HepG2 (cell line): ENCODE measurements around the gene SLC16A5. TPM values are rescaled to one million over a fixed set of nuclear protein-coding genes. Genes with fewer than 3 reads are reported as not detected.

Source experiments
- HMG20B ChIP-seq: conservative IDR thresholded peaks from 2 replicates; pipeline ENCODE4 v1.6.1; 2016; ENCODE audit warnings: missing genetic modification reagents, missing compliant biosample characterization
- HOXA3 ChIP-seq: sonication (generic); formaldehyde crosslinking; IDR thresholded peaks from 2 replicates; pipeline ENCODE4 v1.5.0; 2020; ENCODE audit warnings: missing genetic modification reagents
- IRX3 ChIP-seq: sonication (generic); formaldehyde crosslinking; IDR thresholded peaks from 2 replicates; pipeline ENCODE4 v1.8.1; 2023; ENCODE audit warnings: mild to moderate bottlenecking, low read depth, missing genetic modification reagents, borderline replicate concordance
- MTA1 ChIP-seq: sonication (generic); formaldehyde crosslinking; IDR thresholded peaks from 2 replicates; pipeline ENCODE4 v1.4.0; 2020; ENCODE audit warnings: missing genetic modification reagents, mild to moderate bottlenecking, borderline replicate concordance
- PHF20 ChIP-seq: sonication (generic); formaldehyde crosslinking; IDR thresholded peaks from 2 replicates; pipeline ENCODE4 v1.5.0; 2020; ENCODE audit warnings: mild to moderate bottlenecking, missing genetic modification reagents
- PLRG1 ChIP-seq: fragments of 450-650 bp; conservative IDR thresholded peaks from 2 replicates; pipeline ENCODE4 v1.6.1; 2016
- RXRA ChIP-seq: sonication (generic); formaldehyde crosslinking; IDR thresholded peaks from 2 replicates; pipeline ENCODE4 v1.5.1; 2020; ENCODE audit warnings: missing genetic modification reagents
- SIX4 ChIP-seq: sonication (generic); formaldehyde crosslinking; IDR thresholded peaks from 2 replicates; pipeline ENCODE4 v1.4.0; 2020; ENCODE audit warnings: missing genetic modification reagents
- YEATS2 ChIP-seq: sonication (generic); formaldehyde crosslinking; IDR thresholded peaks from 2 replicates; pipeline ENCODE4 v1.4.0; 2020; ENCODE audit warnings: missing genetic modification reagents, borderline replicate concordance
- ZEB1 ChIP-seq: IDR thresholded peaks from 2 replicates; pipeline ENCODE4 v1.6.1; 2012; ENCODE audit warnings: mild to moderate bottlenecking, low read depth, inconsistent platforms; ENCODE audit not compliant: insufficient replicate concordance
- ZFP36L1 ChIP-seq: sonication (generic); formaldehyde crosslinking; IDR thresholded peaks from 2 replicates; pipeline ENCODE4 v1.8.0; 2022; ENCODE audit warnings: mild to moderate bottlenecking, missing genetic modification reagents, moderate library complexity
- ZNF382 ChIP-seq: sonication (generic); formaldehyde crosslinking; IDR thresholded peaks from 2 replicates; pipeline ENCODE4 v1.5.0; 2020; ENCODE audit warnings: missing genetic modification reagents, mild to moderate bottlenecking, borderline replicate concordance
- ZNF430 ChIP-seq: sonication (generic); formaldehyde crosslinking; IDR thresholded peaks from 2 replicates; pipeline ENCODE4 v1.9.0; 2021; ENCODE audit warnings: mild to moderate bottlenecking, missing genetic modification reagents
- ZNF496 ChIP-seq: sonication (generic); formaldehyde crosslinking; IDR thresholded peaks from 2 replicates; pipeline ENCODE4 v1.8.1; 2023; ENCODE audit warnings: mild to moderate bottlenecking, moderate library complexity, missing genetic modification reagents; ENCODE audit not compliant: insufficient replicate concordance
- ZNF703 ChIP-seq: sonication (generic); formaldehyde crosslinking; IDR thresholded peaks from 2 replicates; pipeline ENCODE4 v1.5.1; 2020; ENCODE audit warnings: missing genetic modification reagents, mild to moderate bottlenecking, moderate library complexity, borderline replicate concordance
- polyA plus RNA-seq, 8 experiments: library from polyadenylated mRNA; depleted of rRNA in 3 of 8; stranded (reverse) in 7 of 8; unstranded in 1 of 8; fragments of >200 nt; fragmentation: Illumina TruSeq in 4 of 8; extraction: Trizol in 4 of 8; gene quantifications; 2 replicates each; pipeline versions ENCODE4 v1.2.1 to v1.2.3, GENCODE V29; 2011 to 2016; ENCODE audit warnings: low read depth in 4 of 8, missing spikeins in 1 of 8, mixed read lengths in 1 of 8; ENCODE audit not compliant: insufficient read depth in 1 of 8
- total RNA-seq, 5 experiments: library from RNA; depleted of rRNA; stranded (reverse); fragments of >200 nt; fragmentation: Illumina TruSeq; extraction: Trizol; gene quantifications; 2 replicates each; pipeline ENCODE4 v1.2.3, GENCODE V29; 2016; ENCODE audit warnings: low read depth in 1 of 5
- TF ChIP-seq, protein P1 (sequence below): sonication (generic); formaldehyde crosslinking; IDR thresholded peaks from 2 replicates; pipeline ENCODE4 v1.4.0; 2020; ENCODE audit warnings: mild to moderate bottlenecking, missing genetic modification reagents, borderline replicate concordance
- TF ChIP-seq, protein P2 (sequence below): IDR thresholded peaks from 2 replicates; pipeline ENCODE4 v1.6.1; 2016; ENCODE audit warnings: low read depth, control low read depth
- TF ChIP-seq, protein P3 (sequence below): sonication (generic); formaldehyde crosslinking; IDR thresholded peaks from 2 replicates; pipeline ENCODE4 v1.5.1; 2020; ENCODE audit warnings: mild to moderate bottlenecking, missing genetic modification reagents
- TF ChIP-seq, protein P4 (sequence below): sonication (generic); formaldehyde crosslinking; IDR thresholded peaks from 2 replicates; pipeline ENCODE4 v1.4.0; 2020; ENCODE audit warnings: mild to moderate bottlenecking, missing genetic modification reagents

SLC16A5 gene
- total and polyA plus RNA-seq, 2 of the 13 experiments (the other 11 are each of a cell fraction or from before 2014, with no cell fraction given): 0.69 to 5.6 TPM

DNA sequence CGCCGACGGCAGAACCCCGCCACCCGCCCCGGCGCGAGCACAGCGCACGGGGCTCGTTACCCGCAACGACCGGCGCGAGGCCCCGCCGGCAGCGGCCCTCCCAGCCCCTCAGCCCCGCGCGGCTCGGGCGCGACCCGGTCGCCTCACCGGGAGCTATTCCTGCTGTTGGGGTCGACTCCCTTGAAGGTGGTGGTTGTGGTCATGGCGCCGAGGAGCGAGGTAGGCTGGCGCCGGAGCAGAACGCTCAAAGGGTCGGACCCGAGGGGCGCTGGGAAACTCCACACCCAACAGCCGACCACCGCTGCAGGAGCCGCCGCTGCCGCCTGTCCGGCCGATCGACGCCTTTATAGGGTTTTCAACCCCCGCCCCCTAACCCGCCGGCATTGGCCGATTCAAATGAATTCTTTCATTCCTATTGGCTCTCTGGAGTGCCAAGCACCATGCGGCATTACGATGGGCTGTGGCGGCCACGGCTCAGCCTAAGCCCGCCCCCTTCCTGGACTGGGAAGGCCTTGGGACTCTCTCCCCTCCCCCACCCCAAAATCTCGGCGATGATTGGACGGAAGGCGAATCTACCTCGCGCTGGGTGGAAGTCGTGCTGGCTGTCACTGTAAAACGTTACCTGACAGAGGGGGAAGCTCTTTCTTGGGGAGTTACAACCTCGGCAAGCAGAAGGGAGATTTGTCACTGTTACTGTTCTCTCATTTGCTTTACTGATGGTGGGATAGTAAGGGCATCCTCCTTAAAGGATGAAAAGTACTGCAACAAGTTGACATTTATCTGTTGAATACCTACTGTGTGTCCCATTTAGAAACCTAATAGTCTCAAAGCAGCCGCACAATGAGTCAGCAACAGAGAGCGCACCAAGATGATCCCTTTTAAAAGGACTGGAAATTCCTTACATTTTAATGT is 66.7 kb downstream of the SLC16A5 start, which contains the start of gene JPT1 (continued):
- TF ChIP-seq, protein P1, sequence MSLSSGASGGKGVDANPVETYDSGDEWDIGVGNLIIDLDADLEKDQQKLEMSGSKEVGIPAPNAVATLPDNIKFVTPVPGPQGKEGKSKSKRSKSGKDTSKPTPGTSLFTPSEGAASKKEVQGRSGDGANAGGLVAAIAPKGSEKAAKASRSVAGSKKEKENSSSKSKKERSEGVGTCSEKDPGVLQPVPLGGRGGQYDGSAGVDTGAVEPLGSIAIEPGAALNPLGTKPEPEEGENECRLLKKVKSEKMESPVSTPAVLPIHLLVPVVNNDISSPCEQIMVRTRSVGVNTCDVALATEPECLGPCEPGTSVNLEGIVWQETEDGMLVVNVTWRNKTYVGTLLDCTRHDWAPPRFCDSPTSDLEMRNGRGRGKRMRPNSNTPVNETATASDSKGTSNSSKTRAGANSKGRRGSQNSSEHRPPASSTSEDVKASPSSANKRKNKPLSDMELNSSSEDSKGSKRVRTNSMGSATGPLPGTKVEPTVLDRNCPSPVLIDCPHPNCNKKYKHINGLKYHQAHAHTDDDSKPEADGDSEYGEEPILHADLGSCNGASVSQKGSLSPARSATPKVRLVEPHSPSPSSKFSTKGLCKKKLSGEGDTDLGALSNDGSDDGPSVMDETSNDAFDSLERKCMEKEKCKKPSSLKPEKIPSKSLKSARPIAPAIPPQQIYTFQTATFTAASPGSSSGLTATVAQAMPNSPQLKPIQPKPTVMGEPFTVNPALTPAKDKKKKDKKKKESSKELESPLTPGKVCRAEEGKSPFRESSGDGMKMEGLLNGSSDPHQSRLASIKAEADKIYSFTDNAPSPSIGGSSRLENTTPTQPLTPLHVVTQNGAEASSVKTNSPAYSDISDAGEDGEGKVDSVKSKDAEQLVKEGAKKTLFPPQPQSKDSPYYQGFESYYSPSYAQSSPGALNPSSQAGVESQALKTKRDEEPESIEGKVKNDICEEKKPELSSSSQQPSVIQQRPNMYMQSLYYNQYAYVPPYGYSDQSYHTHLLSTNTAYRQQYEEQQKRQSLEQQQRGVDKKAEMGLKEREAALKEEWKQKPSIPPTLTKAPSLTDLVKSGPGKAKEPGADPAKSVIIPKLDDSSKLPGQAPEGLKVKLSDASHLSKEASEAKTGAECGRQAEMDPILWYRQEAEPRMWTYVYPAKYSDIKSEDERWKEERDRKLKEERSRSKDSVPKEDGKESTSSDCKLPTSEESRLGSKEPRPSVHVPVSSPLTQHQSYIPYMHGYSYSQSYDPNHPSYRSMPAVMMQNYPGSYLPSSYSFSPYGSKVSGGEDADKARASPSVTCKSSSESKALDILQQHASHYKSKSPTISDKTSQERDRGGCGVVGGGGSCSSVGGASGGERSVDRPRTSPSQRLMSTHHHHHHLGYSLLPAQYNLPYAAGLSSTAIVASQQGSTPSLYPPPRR: no peak
- TF ChIP-seq ZNF382 (CRISPR knock-in tag): no peak
- peak; percentile 96 for TF ChIP-seq ZFP36L1 (CRISPR knock-in tag)
- 0 out of 2 replicates have a peak, but pooled peaks have one; percentile 16 for TF ChIP-seq HMG20B (CRISPR knock-in tag)
- TF ChIP-seq, protein P2, sequence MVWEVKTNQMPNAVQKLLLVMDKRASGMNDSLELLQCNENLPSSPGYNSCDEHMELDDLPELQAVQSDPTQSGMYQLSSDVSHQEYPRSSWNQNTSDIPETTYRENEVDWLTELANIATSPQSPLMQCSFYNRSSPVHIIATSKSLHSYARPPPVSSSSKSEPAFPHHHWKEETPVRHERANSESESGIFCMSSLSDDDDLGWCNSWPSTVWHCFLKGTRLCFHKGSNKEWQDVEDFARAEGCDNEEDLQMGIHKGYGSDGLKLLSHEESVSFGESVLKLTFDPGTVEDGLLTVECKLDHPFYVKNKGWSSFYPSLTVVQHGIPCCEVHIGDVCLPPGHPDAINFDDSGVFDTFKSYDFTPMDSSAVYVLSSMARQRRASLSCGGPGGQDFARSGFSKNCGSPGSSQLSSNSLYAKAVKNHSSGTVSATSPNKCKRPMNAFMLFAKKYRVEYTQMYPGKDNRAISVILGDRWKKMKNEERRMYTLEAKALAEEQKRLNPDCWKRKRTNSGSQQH (CRISPR knock-in tag): peak; percentile 59; the same call in 1 of the 2 replicates
- no peak for TF ChIP-seq SIX4 (CRISPR knock-in tag)
- TF ChIP-seq, protein P3, sequence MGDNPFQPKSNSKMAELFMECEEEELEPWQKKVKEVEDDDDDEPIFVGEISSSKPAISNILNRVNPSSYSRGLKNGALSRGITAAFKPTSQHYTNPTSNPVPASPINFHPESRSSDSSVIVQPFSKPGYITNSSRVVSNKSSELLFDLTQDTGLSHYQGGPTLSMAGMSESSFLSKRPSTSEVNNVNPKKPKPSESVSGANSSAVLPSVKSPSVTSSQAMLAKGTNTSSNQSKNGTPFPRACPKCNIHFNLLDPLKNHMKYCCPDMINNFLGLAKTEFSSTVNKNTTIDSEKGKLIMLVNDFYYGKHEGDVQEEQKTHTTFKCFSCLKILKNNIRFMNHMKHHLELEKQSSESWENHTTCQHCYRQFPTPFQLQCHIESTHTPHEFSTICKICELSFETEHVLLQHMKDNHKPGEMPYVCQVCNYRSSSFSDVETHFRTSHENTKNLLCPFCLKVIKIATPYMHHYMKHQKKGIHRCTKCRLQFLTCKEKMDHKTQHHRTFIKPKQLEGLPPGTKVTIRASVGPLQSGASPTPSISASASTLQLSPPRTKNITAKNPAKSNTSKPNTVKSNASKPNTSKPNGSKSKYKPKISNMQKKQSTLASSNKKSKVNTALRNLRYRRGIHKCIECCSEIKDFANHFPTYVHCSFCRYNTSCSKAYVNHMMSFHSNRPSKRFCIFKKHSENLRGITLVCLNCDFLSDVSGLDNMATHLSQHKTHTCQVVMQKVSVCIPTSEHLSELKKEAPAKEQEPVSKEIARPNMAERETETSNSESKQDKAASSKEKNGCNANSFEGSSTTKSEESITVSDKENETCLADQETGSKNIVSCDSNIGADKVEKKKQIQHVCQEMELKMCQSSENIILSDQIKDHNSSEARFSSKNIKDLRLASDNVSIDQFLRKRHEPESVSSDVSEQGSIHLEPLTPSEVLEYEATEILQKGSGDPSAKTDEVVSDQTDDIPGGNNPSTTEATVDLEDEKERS (CRISPR knock-in tag): peak; percentile 69; the same call in 1 of the 2 replicates
- TF ChIP-seq ZEB1: no peak
- 0 out of 2 replicates have a peak, but pooled peaks have one; percentile 39 for TF ChIP-seq RXRA (CRISPR knock-in tag)
- TF ChIP-seq, protein P4, sequence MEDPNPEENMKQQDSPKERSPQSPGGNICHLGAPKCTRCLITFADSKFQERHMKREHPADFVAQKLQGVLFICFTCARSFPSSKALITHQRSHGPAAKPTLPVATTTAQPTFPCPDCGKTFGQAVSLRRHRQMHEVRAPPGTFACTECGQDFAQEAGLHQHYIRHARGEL (CRISPR knock-in tag): no peak; the same call in 1 of the 2 replicates
- TF ChIP-seq ZNF703 (CRISPR knock-in tag): no peak
- TF ChIP-seq MTA1 (CRISPR knock-in tag): no peak
- no peak for TF ChIP-seq PHF20 (CRISPR knock-in tag)
- TF ChIP-seq IRX3 (CRISPR knock-in tag): peak; percentile 91; the same call in 1 of the 2 replicates
- no peak for TF ChIP-seq PLRG1
- no peak for TF ChIP-seq ZNF496
- TF ChIP-seq ZNF430 (CRISPR knock-in tag): peak; percentile 77
- TF ChIP-seq YEATS2 (CRISPR knock-in tag): peak; percentile 73
- peak; percentile 85 for TF ChIP-seq HOXA3
